Gastroesophageal sphincter (tissue), 3 donors: ENCODE measurements around the gene PDE1A.

ENCODE experiments used
- POLR2A ChIP-seq, 2 donors: fragments of 450-650 bp; IDR thresholded peaks; one replicate each; pipeline ENCODE4 v1.6.1; 2017; ENCODE audit warnings: antibody characterized with exemption in 2 of 2, mild to moderate bottlenecking in 2 of 2, moderate library complexity in 1 of 2
- POLR2AphosphoS5 ChIP-seq: sonication (generic); formaldehyde crosslinking; IDR thresholded peaks from one replicate; pipeline ENCODE4 v1.6.1; 2017; ENCODE audit warnings: antibody characterized with exemption
- TF ChIP-seq, protein P1 (sequence below), 4 experiments: fragments of 200-600 bp in 2 of 4; fragments of 450-650 bp in 2 of 4; sonication (generic) in 1 of 4; IDR thresholded peaks; one replicate each; pipeline ENCODE4 v1.5.1; 2017 to 2019; ENCODE audit warnings: antibody characterized with exemption in 4 of 4, mild to moderate bottlenecking in 2 of 4, moderate library complexity in 2 of 4

DNA sequence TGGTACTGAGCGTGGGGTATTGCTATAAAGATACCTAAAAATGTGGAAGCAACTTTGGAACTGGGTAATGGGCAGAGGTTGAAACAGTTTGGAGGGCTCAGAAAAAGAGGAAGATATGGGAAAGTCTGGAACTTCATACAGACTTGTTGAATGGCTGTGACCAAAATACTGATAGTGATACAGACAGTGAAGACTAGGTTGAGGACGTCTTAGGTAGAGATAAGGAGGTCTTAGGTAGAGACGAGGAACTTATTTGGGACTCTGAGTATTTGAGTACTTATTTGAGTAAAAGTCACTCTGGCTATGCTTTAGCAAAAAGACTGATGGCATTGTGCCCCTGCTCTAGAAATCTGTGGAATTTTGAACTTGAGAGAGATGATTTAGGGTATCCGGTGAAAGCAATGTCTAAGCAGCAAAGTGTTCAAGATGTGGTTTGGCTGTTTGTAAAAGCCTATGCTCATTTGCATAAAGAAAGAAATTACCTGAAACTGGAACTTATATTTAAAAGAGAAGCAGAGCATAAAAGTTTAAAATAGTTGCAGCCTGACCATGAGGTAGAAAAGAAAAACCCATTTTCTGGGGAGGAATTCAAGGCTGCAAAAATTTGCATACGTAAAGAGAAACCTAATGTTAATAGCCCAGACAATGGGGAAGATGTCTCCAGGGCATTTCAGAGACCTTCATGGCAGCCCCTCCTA is 219.6 kb downstream of the PDE1A start:
- TF ChIP-seq, protein P1, sequence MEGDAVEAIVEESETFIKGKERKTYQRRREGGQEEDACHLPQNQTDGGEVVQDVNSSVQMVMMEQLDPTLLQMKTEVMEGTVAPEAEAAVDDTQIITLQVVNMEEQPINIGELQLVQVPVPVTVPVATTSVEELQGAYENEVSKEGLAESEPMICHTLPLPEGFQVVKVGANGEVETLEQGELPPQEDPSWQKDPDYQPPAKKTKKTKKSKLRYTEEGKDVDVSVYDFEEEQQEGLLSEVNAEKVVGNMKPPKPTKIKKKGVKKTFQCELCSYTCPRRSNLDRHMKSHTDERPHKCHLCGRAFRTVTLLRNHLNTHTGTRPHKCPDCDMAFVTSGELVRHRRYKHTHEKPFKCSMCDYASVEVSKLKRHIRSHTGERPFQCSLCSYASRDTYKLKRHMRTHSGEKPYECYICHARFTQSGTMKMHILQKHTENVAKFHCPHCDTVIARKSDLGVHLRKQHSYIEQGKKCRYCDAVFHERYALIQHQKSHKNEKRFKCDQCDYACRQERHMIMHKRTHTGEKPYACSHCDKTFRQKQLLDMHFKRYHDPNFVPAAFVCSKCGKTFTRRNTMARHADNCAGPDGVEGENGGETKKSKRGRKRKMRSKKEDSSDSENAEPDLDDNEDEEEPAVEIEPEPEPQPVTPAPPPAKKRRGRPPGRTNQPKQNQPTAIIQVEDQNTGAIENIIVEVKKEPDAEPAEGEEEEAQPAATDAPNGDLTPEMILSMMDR (IDR thresholded peaks at IDR 0.05) = no peak
- TF ChIP-seq POLR2A (IDR thresholded peaks at IDR 0.05) (no peak), POLR2AphosphoS5 (no peak)
